ENCODE data around the gene USP49. TPM values are rescaled to one million over a fixed set of nuclear protein-coding genes. Genes with fewer than 3 reads are reported as not detected.

Gene USP49
- total and polyA plus RNA-seq, 5 donors = 1.5 to 2.6 (median 2.0) TPM

- Histone ChIP-seq H3K9me3 (ENCODE audit: control insufficient read depth, low read length) (no peaks in the 10 kb centered on the region), H3K27ac (ENCODE audit: low read length) (peak overlapping the region; percentile 17), H3K27me3 (ENCODE audit: control insufficient read depth, insufficient read depth) (no peaks in the 10 kb centered on the region), H3K4me1 (ENCODE audit: control insufficient read depth, insufficient read depth, low read length) (peaks cover 22% of the 10 kb centered on the region), H3K4me3 (ENCODE audit: low read length) (no peak overlapping the region)
- intact Hi-C loops (cut with DNase I) = loop anchor here in 3 of 4 donors (5.0 to 10.0 kb wide), 3 partner anchors 109 to 154 kb away; partner anchors contain the start of genes PRICKLE4 (in 2 of the 3) and TOMM6 (in 2 of the 3)
- DNase-seq = no peak
- ATAC-seq = no peak
- WGBS = 62% methylated on average over 5 of the region's 5 CpGs
Observed at GRCh38 chr6:41938590-41939175, 43.5 kb upstream of the USP49 start.

GRCh38 chr6:41937861-41938574 lies 42.8 kb upstream of the USP49 start:
- WGBS = 34% methylated on average over 4 of the region's 4 CpGs
- peaks cover 22% of the 10 kb centered on the region for H3K4me1 ChIP-seq (ENCODE audit: control insufficient read depth, insufficient read depth, low read length)
- peak overlapping the region; percentile 45 for H3K27ac ChIP-seq (ENCODE audit: low read length)
- H3K27me3 ChIP-seq (ENCODE audit: control insufficient read depth, insufficient read depth) = no peaks in the 10 kb centered on the region
- peak in 2 of 3 donors; percentile 58 to 65 for DNase-seq
- no peaks in the 10 kb centered on the region for H3K9me3 ChIP-seq (ENCODE audit: control insufficient read depth, low read length)
- peak in 1 of 2 donors; percentile 15 for ATAC-seq
- intact Hi-C loops (cut with DNase I) = loop anchor here in 3 of 4 donors (2.0 to 10.0 kb wide), 4 partner anchors 107 to 153 kb away; partner anchors contain the start of genes PRICKLE4 (in 2 of the 3) and TOMM6 (in 2 of the 3)
- H3K4me3 ChIP-seq (ENCODE audit: low read length) = no peak overlapping the region

- intact Hi-C loops (cut with DNase I) = loop anchor here in 3 of 4 donors (2.0 to 10.0 kb wide), 4 partner anchors 107 to 153 kb away; partner anchors contain the start of genes PRICKLE4 (in 2 of the 3) and TOMM6 (in 2 of the 3)
- no peak for ATAC-seq
- Histone ChIP-seq H3K4me1 (ENCODE audit: control insufficient read depth, insufficient read depth, low read length) (peaks cover 21% of the 10 kb centered on the region), H3K27me3 (ENCODE audit: control insufficient read depth, insufficient read depth) (no peaks in the 10 kb centered on the region), H3K9me3 (ENCODE audit: control insufficient read depth, low read length) (no peaks in the 10 kb centered on the region), H3K27ac (ENCODE audit: low read length) (no peak overlapping the region), H3K4me3 (ENCODE audit: low read length) (no peak overlapping the region)
- DNase-seq = no peak
- 57% methylated on average over 2 of the region's 2 CpGs for WGBS
Observed at GRCh38 chr6:41937472-41937860, 42.3 kb upstream of the USP49 start.

- Histone ChIP-seq H3K9me3 (ENCODE audit: control insufficient read depth, low read length) (no peaks in the 10 kb centered on the region), H3K4me3 (ENCODE audit: low read length) (no peak overlapping the region), H3K4me1 (ENCODE audit: control insufficient read depth, insufficient read depth, low read length) (peaks cover 20% of the 10 kb centered on the region), H3K27ac (ENCODE audit: low read length) (no peak overlapping the region), H3K27me3 (ENCODE audit: control insufficient read depth, insufficient read depth) (no peaks in the 10 kb centered on the region)
- intact Hi-C loops (cut with DNase I) = loop anchor here in 3 of 4 donors (2.0 to 10.0 kb wide), 4 partner anchors 109 to 151 kb away; partner anchors contain the start of genes PRICKLE4 (in 2 of the 3) and TOMM6 (in 2 of the 3)
- 42% methylated on average over 10 of the region's 10 CpGs for WGBS
- ATAC-seq (peak; percentile 58 to 68), DNase-seq (peak; percentile 69 to 80 (median 79))
Observed at GRCh38 chr6:41936073-41936837, 41.1 kb upstream of the USP49 start.

GRCh38 chr6:41935685-41936072 lies 40.5 kb upstream of the USP49 start:
- intact Hi-C loops (cut with DNase I) = loop anchor here in 3 of 4 donors (2.0 to 10.0 kb wide), 4 partner anchors 109 to 151 kb away; partner anchors contain the start of genes PRICKLE4 (in 2 of the 3) and TOMM6 (in 2 of the 3)
- 69% methylated on average over 8 of the region's 8 CpGs for WGBS
- H3K27me3 ChIP-seq (ENCODE audit: control insufficient read depth, insufficient read depth) = no peaks in the 10 kb centered on the region
- no peak overlapping the region for H3K27ac ChIP-seq (ENCODE audit: low read length)
- H3K4me3 ChIP-seq (ENCODE audit: low read length) = no peak overlapping the region
- no peak for ATAC-seq
- H3K4me1 ChIP-seq (ENCODE audit: control insufficient read depth, insufficient read depth, low read length) = peaks cover 20% of the 10 kb centered on the region
- DNase-seq = peak in 1 of 3 donors; percentile 54
- no peaks in the 10 kb centered on the region for H3K9me3 ChIP-seq (ENCODE audit: control insufficient read depth, low read length)

DNA sequence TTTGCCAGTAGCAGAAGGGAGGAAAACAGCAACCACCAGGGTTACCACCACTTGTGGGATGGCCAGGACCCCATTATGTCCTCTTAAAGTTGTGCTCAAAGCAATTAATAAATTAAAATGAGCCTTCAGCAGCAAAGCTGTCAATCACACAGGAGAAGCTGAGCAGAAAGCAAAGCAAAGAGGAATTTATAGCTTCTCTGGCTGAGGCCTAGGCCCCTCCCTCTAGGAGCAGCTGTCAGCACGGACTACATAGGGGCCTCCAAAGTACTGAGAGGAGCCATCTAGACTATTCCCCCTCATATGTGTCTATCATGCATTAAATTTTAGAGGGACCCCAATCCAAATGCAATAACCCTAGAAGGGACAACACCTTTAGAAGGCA lies 40.0 kb upstream of the USP49 start:
- H3K27me3 ChIP-seq (ENCODE audit: control insufficient read depth, insufficient read depth) = no peaks in the 10 kb centered on the region
- no peaks in the 10 kb centered on the region for H3K9me3 ChIP-seq (ENCODE audit: control insufficient read depth, low read length)
- 58% methylated on average over 1 of the region's 1 CpG for WGBS
- no peak overlapping the region for H3K4me3 ChIP-seq (ENCODE audit: low read length)
- H3K27ac ChIP-seq (ENCODE audit: low read length) = no peak overlapping the region
- ATAC-seq (no peak), DNase-seq (no peak)
- intact Hi-C loops (cut with DNase I) = loop anchor here in 3 of 4 donors (5.0 to 10.0 kb wide), 3 partner anchors 112 to 150 kb away; partner anchors contain the start of genes PRICKLE4 (in 2 of the 3) and TOMM6 (in 2 of the 3)
- H3K4me1 ChIP-seq (ENCODE audit: control insufficient read depth, insufficient read depth, low read length) = peaks cover 18% of the 10 kb centered on the region

- no peak overlapping the region for H3K27ac ChIP-seq (ENCODE audit: low read length)
- 75% methylated on average over 7 of the region's 7 CpGs for WGBS
- H3K9me3 ChIP-seq (ENCODE audit: control insufficient read depth, low read length) = no peaks in the 10 kb centered on the region
- H3K27me3 ChIP-seq (ENCODE audit: control insufficient read depth, insufficient read depth) = no peaks in the 10 kb centered on the region
- DNase-seq (no peak), ATAC-seq (no peak)
- intact Hi-C loops (cut with DNase I) = loop anchor here in 3 of 4 donors (5.0 to 10.0 kb wide), 3 partner anchors 113 to 150 kb away; partner anchors contain the start of genes PRICKLE4 (in 2 of the 3) and TOMM6 (in 2 of the 3)
- no peak overlapping the region for H3K4me3 ChIP-seq (ENCODE audit: low read length)
- peaks cover 15% of the 10 kb centered on the region for H3K4me1 ChIP-seq (ENCODE audit: control insufficient read depth, insufficient read depth, low read length)
Observed at GRCh38 chr6:41934278-41935192, 39.4 kb upstream of the USP49 start.

DNA sequence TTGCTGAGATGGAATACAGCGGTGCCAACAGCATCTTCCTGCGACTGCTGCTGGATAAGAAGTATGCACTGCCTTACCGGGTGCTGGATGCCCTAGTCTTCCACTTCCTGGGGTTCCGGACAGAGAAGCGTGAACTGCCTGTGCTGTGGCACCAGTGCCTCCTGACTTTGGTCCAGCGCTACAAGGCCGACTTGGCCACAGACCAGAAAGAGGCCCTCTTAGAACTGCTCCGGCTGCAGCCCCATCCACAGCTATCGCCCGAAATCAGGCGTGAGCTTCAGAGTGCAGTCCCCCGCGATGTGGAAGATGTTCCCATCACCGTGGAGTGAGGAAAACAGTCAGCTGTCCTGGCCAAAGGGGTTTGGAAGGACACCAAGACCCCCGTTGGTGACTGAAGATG lies 37.2 kb upstream of the USP49 start:
- ATAC-seq = peak in 1 of 2 donors; percentile 22
- intact Hi-C loops (cut with DNase I) = loop anchor here in 3 of 4 donors (10.0 kb wide), 2 partner anchors 138 to 148 kb away; partner anchors contain the start of genes PRICKLE4 (in 2 of the 3) and TOMM6 (in 2 of the 3)
- 74% methylated on average over 15 of the region's 15 CpGs for WGBS

GRCh38 chr6:41931792-41932191 lies 36.6 kb upstream of the USP49 start:
- intact Hi-C loops (cut with DNase I) = loop anchor here in 3 of 4 donors (10.0 kb wide), 2 partner anchors 137 to 147 kb away; partner anchors contain the start of genes PRICKLE4 (in 2 of the 3) and TOMM6 (in 2 of the 3)
- no peak for ATAC-seq

More for the DNA sequence above, 37.2 kb upstream of the USP49 start:
- Histone ChIP-seq H3K27ac (ENCODE audit: low read length) (peak overlapping the region; percentile 18), H3K4me3 (ENCODE audit: low read length) (no peak overlapping the region), H3K9me3 (ENCODE audit: control insufficient read depth, low read length) (no peaks in the 10 kb centered on the region), H3K27me3 (ENCODE audit: control insufficient read depth, insufficient read depth) (no peaks in the 10 kb centered on the region), H3K4me1 (ENCODE audit: control insufficient read depth, insufficient read depth, low read length) (peaks cover 2% of the 10 kb centered on the region)
- peak in 2 of 3 donors; percentile 61 to 67 for DNase-seq

More at GRCh38 chr6:41931792-41932191, 36.6 kb upstream of the USP49 start:
- H3K9me3 ChIP-seq (ENCODE audit: control insufficient read depth, low read length) = no peaks in the 10 kb centered on the region
- DNase-seq = no peak
- H3K4me3 ChIP-seq (ENCODE audit: low read length) = no peak overlapping the region
- 64% methylated on average over 2 of the region's 2 CpGs for WGBS
- no peaks in the 10 kb centered on the region for H3K27me3 ChIP-seq (ENCODE audit: control insufficient read depth, insufficient read depth)
- H3K4me1 ChIP-seq (ENCODE audit: control insufficient read depth, insufficient read depth, low read length) = peaks cover 2% of the 10 kb centered on the region
- H3K27ac ChIP-seq (ENCODE audit: low read length) = no peak overlapping the region
